ENCODE measurements around the gene GFY.
"Not testable (repeated sequence)": the region's sequence is repeated elsewhere in the genome, so short reads cannot be mapped to it uniquely, and the experiment has no call there.

GFY gene

GRCh38 chr19:49468199-49468598 is 43.0 kb downstream of the GFY start:
- in situ Hi-C loops (cut with MboI; ENCODE audit: low sequenced_read_pairs) = no loop called here

- in situ Hi-C loops (cut with MboI; ENCODE audit: low sequenced_read_pairs) = no loop called here
These were observed 43.7 kb downstream of the GFY start for GRCh38 chr19:49468746-49469447.

- in situ Hi-C loops (cut with MboI; ENCODE audit: low sequenced_read_pairs) = no loop called here
These were observed 44.8 kb downstream of the GFY start for GRCh38 chr19:49469828-49470614.

GRCh38 chr19:49470615-49470978 is 45.4 kb downstream of the GFY start:
- in situ Hi-C loops (cut with MboI; ENCODE audit: low sequenced_read_pairs) = no loop called here

- in situ Hi-C loops (cut with MboI; ENCODE audit: low sequenced_read_pairs) = no loop called here
These were observed 47.7 kb downstream of the GFY start for GRCh38 chr19:49472936-49473335.

GRCh38 chr19:49473501-49473867 is 48.3 kb downstream of the GFY start:
- in situ Hi-C loops (cut with MboI; ENCODE audit: low sequenced_read_pairs) = not testable (repeated sequence)

GRCh38 chr19:49473868-49474541 is 48.8 kb downstream of the GFY start, which contains the start of gene FLT3LG:
TSS of gene FLT3LG (plus strand) at chr19:49474215. CDS start at chr19:49474640, 425 bp downstream.
- in situ Hi-C loops (cut with MboI; ENCODE audit: low sequenced_read_pairs) = no loop called here

GRCh38 chr19:49474542-49474924 is 49.3 kb downstream of the GFY start:
- in situ Hi-C loops (cut with MboI; ENCODE audit: low sequenced_read_pairs) = no loop called here

GRCh38 chr19:49475191-49475917 is 50.2 kb downstream of the GFY start:
- in situ Hi-C loops (cut with MboI; ENCODE audit: low sequenced_read_pairs) = no loop called here

GRCh38 chr19:49475995-49476880 is 51.0 kb downstream of the GFY start:
- in situ Hi-C loops (cut with MboI; ENCODE audit: low sequenced_read_pairs) = no loop called here
